IMR-90 (cell line): Measurements from ENCODE around the gene MLX. TPM values are rescaled to one million over a fixed set of nuclear protein-coding genes. Genes with fewer than 3 reads are reported as not detected.

Experiments used
- ATAC-seq: fragments of 200-7000 bp; cut with Tn5 transposase; 2 replicates; pipeline ENCODE4 v1.9.1; 2020; ENCODE audit warnings: low read depth, mild to moderate bottlenecking, moderate library complexity
- BruUV-seq: library from RNA; stranded (reverse); fragments of 400-500 nt; replicated peaks from 2 replicates; lab custom pipeline; 2021; lab: Mats Ljungman, UMichigan
- CTCF ChIA-PET: fragments of 300-600 bp; formaldehyde crosslinking; extraction: SDS; loops from one replicate; lab custom pipeline; 2021; ENCODE audit warnings: antibody characterized with exemption; lab: Yijun Ruan, JAX
- POLR2A ChIA-PET: fragments of 300-600 bp; sonication (Branson Sonifier 250); formaldehyde crosslinking; loops from one replicate; lab custom pipeline; 2022; ENCODE audit warnings: antibody characterized with exemption; ENCODE audit not compliant: unreplicated experiment; lab: Charles Lee
- DNase-seq: peaks from one replicate; pipeline ENCODE4 v3.0.0; 2013
- H2AFZ ChIP-seq: replicated peaks from 2 replicates; pipeline ENCODE3; 2013; ENCODE audit warnings: low read length, mild to moderate bottlenecking; ENCODE audit not compliant: poor library complexity
- H2AK5ac ChIP-seq: 2 replicates; pipeline ENCODE4 v1.6.1; 2013; ENCODE audit warnings: low read depth, low read length, inconsistent platforms
- H2AK9ac ChIP-seq: replicated peaks from 2 replicates; pipeline ENCODE3; 2013; ENCODE audit warnings: mild to moderate bottlenecking, low read depth, low read length, moderate library complexity; ENCODE audit not compliant: poor library complexity
- H2BK120ac ChIP-seq: 2 replicates; pipeline ENCODE4 v1.6.1; 2013; ENCODE audit warnings: low read depth, low read length, inconsistent platforms
- H2BK15ac ChIP-seq: 3 replicates; pipeline ENCODE4 v1.6.1; 2013; ENCODE audit warnings: low read depth, low read length, inconsistent platforms
- H2BK20ac ChIP-seq: 2 replicates; pipeline ENCODE4 v1.6.1; 2013; ENCODE audit warnings: low read depth, mild to moderate bottlenecking, inconsistent platforms, low read length, moderate library complexity
- H2BK5ac ChIP-seq: 2 replicates; pipeline ENCODE4 v1.6.1; 2013; ENCODE audit warnings: mild to moderate bottlenecking, low read depth, low read length, inconsistent platforms; ENCODE audit not compliant: poor library complexity, severe bottlenecking
- H3K14ac ChIP-seq: replicated peaks from 2 replicates; pipeline ENCODE4 v1.6.1; 2013; ENCODE audit warnings: low read depth, low read length, inconsistent platforms
- H3K18ac ChIP-seq: 2 replicates; pipeline ENCODE4 v1.6.1; 2013; ENCODE audit warnings: low read depth, low read length, control low read depth
- H3K23ac ChIP-seq: 2 replicates; pipeline ENCODE4 v1.6.1; 2013; ENCODE audit warnings: low read depth, low read length, inconsistent platforms
- H3K27ac ChIP-seq: 2 replicates; pipeline ENCODE4 v1.5.1; 2013; ENCODE audit warnings: mild to moderate bottlenecking, control low read depth, low read length; ENCODE audit not compliant: insufficient read depth
- H3K27me3 ChIP-seq: 2 replicates; pipeline ENCODE4 v1.6.1; 2013; ENCODE audit warnings: low read length; ENCODE audit not compliant: control insufficient read depth, insufficient read depth
- H3K36me3 ChIP-seq: 2 replicates; pipeline ENCODE4 v1.6.1; 2013; ENCODE audit warnings: low read length, mixed read lengths; ENCODE audit not compliant: control insufficient read depth, insufficient read depth
- H3K4ac ChIP-seq: 2 replicates; pipeline ENCODE4 v1.6.1; 2013; ENCODE audit warnings: low read depth, low read length, inconsistent platforms
- H3K4me1 ChIP-seq: 2 replicates; pipeline ENCODE4 v1.6.1; 2013; ENCODE audit warnings: low read length, mixed read lengths; ENCODE audit not compliant: control insufficient read depth, insufficient read depth
- H3K4me2 ChIP-seq: 2 replicates; pipeline ENCODE4 v1.6.1; 2013; ENCODE audit warnings: low read depth, mild to moderate bottlenecking, control low read depth, low read length, moderate library complexity
- H3K4me3 ChIP-seq: 2 replicates; pipeline ENCODE4 v1.5.1; 2013; ENCODE audit warnings: low read depth, mild to moderate bottlenecking, control low read depth, low read length, moderate library complexity; ENCODE audit not compliant: insufficient read depth
- H3K56ac ChIP-seq: 2 replicates; pipeline ENCODE4 v1.6.1; 2013; ENCODE audit warnings: low read length, inconsistent platforms; ENCODE audit not compliant: insufficient read depth; ENCODE audit errors: extremely low read depth
- H3K79me1 ChIP-seq, 2 experiments: 2 replicates each; pipeline ENCODE4 v1.6.1; 2013; ENCODE audit warnings: low read length in 2 of 2, inconsistent platforms in 1 of 2, low read depth in 1 of 2
- H3K9ac ChIP-seq: 2 replicates; pipeline ENCODE4 v1.6.1; 2013; ENCODE audit warnings: low read depth, low read length, control low read depth
- H3K9me1 ChIP-seq: 2 replicates; pipeline ENCODE4 v1.6.1; 2013; ENCODE audit warnings: low read length, inconsistent platforms; ENCODE audit not compliant: insufficient read depth
- H3K9me3 ChIP-seq: 2 replicates; pipeline ENCODE4 v1.6.1; 2013; ENCODE audit warnings: low read length; ENCODE audit not compliant: control insufficient read depth, insufficient read depth
- H4K20me1 ChIP-seq: 2 replicates; pipeline ENCODE4 v1.6.1; 2013; ENCODE audit warnings: low read length, inconsistent platforms; ENCODE audit not compliant: insufficient read depth
- H4K5ac ChIP-seq: 2 replicates; pipeline ENCODE4 v1.6.1; 2013; ENCODE audit warnings: mild to moderate bottlenecking, low read depth, low read length, control low read depth
- H4K8ac ChIP-seq, 2 experiments: 2 replicates each; pipeline ENCODE4 v1.6.1; 2013; ENCODE audit warnings: low read depth in 2 of 2, low read length in 2 of 2, control low read depth in 1 of 2, inconsistent platforms in 1 of 2
- H4K91ac ChIP-seq: 2 replicates; pipeline ENCODE4 v1.6.1; 2013; ENCODE audit warnings: low read depth, low read length, inconsistent platforms; ENCODE audit not compliant: insufficient read depth
- BHLHE40 ChIP-seq: fragments of 150-350 bp; IDR thresholded peaks from 2 replicates; pipeline ENCODE4 v1.6.1; 2016; ENCODE audit warnings: mild to moderate bottlenecking, low read depth, low read length
- MAFK ChIP-seq: IDR thresholded peaks from 2 replicates; pipeline ENCODE4 v1.6.1; 2012; ENCODE audit warnings: low read depth, low read length, improper control_type of control experiment
- RAD21 ChIP-seq: IDR thresholded peaks from 2 replicates; pipeline ENCODE4 v1.6.1; 2012; ENCODE audit warnings: low read length, improper control_type of control experiment
- SMC3 ChIP-seq: fragments of 150-350 bp; IDR thresholded peaks from 2 replicates; pipeline ENCODE4 v1.6.1; 2016; ENCODE audit warnings: low read depth, mild to moderate bottlenecking, antibody characterized with exemption, low read length, moderate library complexity
- WGBS, 2 experiments: methylation state at CpG; one replicate each; pipeline versions ENCODE4 v1.1.5 to v1.1.7; 2013; ENCODE audit warnings: missing lambda C conversion rate in 2 of 2; ENCODE audit not compliant: insufficient read length in 1 of 2; ENCODE audit errors: extremely low coverage in 2 of 2; 5-methylcytosine and 5-hydroxymethylcytosine counted together
- dilution Hi-C: fragments of 300-500 bp; cut with HindIII; formaldehyde crosslinking; loops from one replicate; pipeline ENCODE4 v1.14.3; 2018; ENCODE audit warnings: low sequenced_read_pairs; ENCODE audit not compliant: unreplicated experiment
- in situ Hi-C: fragments of 300-500 bp; cut with MboI; formaldehyde crosslinking; loops from 3 replicates; pipeline ENCODE4 v1.14.3; 2019; ENCODE audit warnings: low sequenced_read_pairs, inconsistent platforms, mixed read lengths
- intact Hi-C: fragments of 100-400 bp; cut with micrococcal nuclease; formaldehyde crosslinking; loops from 2 replicates; pipeline ENCODE4 v1.10.0; 2022
- polyA plus RNA-seq, 3 experiments: library from polyadenylated mRNA; depleted of rRNA; stranded (reverse); fragments of >200 nt; gene quantifications; 2 replicates each; pipeline ENCODE4 v1.2.3, GENCODE V29; 2012; ENCODE audit warnings: low replicate concordance in 1 of 3
- total RNA-seq: library from RNA; depleted of rRNA; stranded (reverse); fragments of >200 nt; gene quantifications from 2 replicates; pipeline ENCODE4 v1.2.3, GENCODE V29; 2012
- TF ChIP-seq, protein P1 (sequence below): conservative IDR thresholded peaks from 2 replicates; pipeline ENCODE4 v1.5.1; 2012; ENCODE audit warnings: mild to moderate bottlenecking, low read depth, low read length, improper control_type of control experiment
- TF ChIP-seq, protein P2 (sequence below): fragments of 150-350 bp; IDR thresholded peaks from 2 replicates; pipeline ENCODE4 v1.6.1; 2017; ENCODE audit warnings: mild to moderate bottlenecking, antibody characterized with exemption, low read length, low read depth

MLX gene
- total and polyA plus RNA-seq, 2 of the 4 experiments (the other 2 are of a cell fraction) = 37.8 to 45.6 TPM

DNA sequence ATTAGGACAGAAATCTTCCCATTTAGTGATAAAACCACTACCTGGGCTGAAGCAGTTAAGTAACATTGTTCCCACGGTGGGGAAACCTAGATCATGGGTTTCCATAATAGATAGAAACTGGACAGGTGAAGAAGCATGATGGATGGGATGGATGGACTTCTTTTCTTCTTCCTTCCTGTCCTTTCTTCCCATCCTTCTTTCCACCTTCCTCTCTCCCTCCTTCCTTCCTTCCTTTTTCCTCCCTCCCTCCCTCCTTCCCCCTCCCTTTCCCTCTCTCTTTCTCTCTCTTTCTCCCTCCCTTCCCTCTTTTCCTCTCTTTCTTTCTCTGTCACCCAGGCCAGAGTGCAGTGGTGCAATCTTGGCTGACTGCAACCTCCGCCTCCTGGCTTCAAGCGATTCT is 7.6 kb downstream of the MLX start:
- peaks cover 40% of the 10 kb centered on the region for H3K36me3 ChIP-seq
- no peak overlapping the region for H4K8ac ChIP-seq

More for the DNA sequence above, 7.6 kb downstream of the MLX start:
- Histone ChIP-seq H3K9ac (no peak overlapping the region), H3K14ac (no peak overlapping the region), H3K9me3 (no peaks in the 10 kb centered on the region), H2BK20ac (no peak overlapping the region), H3K4ac (no peak overlapping the region), H3K4me2 (no peak overlapping the region), H3K23ac (no peak overlapping the region), H3K9me1 (no peaks in the 10 kb centered on the region), H2BK15ac (no peak overlapping the region), H4K20me1 (peaks cover 8% of the 10 kb centered on the region; the same call in 1 of the 2 replicates), H3K56ac (no peak overlapping the region), H3K4me1 (peaks cover 5% of the 10 kb centered on the region), H3K27ac (no peak overlapping the region), H3K79me1 (peaks cover 38 to 77% of the 10 kb centered on the region in 2 experiments; a peak in 3 of 4 replicates), H4K91ac (no peak overlapping the region), H2AK9ac (no peak overlapping the region), H4K5ac (no peak overlapping the region), H2BK5ac (no peak overlapping the region), H3K18ac (no peak overlapping the region), H2AFZ (no peak overlapping the region), H2AK5ac (no peak overlapping the region), H2BK120ac (no peak overlapping the region), H3K4me3 (no peak overlapping the region), H3K27me3 (no peaks in the 10 kb centered on the region)
- intact Hi-C loops = no loop called here
- ChIA-PET CTCF (no interaction called here), POLR2A (no interaction called here)
- in situ Hi-C loops = no loop called here
- no TSS peak for BruUV-seq
- dilution Hi-C loops = no loop called here
- WGBS, 2 experiments = no CpG with 5 or more reads among the region's 3 CpGs
- no peak for ATAC-seq
- no peak for DNase-seq
- TF ChIP-seq BHLHE40 (no peak), MAFK (no peak), RAD21 (no peak), SMC3 (no peak)
- TF ChIP-seq, protein P1, sequence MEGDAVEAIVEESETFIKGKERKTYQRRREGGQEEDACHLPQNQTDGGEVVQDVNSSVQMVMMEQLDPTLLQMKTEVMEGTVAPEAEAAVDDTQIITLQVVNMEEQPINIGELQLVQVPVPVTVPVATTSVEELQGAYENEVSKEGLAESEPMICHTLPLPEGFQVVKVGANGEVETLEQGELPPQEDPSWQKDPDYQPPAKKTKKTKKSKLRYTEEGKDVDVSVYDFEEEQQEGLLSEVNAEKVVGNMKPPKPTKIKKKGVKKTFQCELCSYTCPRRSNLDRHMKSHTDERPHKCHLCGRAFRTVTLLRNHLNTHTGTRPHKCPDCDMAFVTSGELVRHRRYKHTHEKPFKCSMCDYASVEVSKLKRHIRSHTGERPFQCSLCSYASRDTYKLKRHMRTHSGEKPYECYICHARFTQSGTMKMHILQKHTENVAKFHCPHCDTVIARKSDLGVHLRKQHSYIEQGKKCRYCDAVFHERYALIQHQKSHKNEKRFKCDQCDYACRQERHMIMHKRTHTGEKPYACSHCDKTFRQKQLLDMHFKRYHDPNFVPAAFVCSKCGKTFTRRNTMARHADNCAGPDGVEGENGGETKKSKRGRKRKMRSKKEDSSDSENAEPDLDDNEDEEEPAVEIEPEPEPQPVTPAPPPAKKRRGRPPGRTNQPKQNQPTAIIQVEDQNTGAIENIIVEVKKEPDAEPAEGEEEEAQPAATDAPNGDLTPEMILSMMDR = no peak
- TF ChIP-seq, protein P2, sequence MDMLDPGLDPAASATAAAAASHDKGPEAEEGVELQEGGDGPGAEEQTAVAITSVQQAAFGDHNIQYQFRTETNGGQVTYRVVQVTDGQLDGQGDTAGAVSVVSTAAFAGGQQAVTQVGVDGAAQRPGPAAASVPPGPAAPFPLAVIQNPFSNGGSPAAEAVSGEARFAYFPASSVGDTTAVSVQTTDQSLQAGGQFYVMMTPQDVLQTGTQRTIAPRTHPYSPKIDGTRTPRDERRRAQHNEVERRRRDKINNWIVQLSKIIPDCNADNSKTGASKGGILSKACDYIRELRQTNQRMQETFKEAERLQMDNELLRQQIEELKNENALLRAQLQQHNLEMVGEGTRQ = no peak
